ENCODE measurements around the gene HOXB2. TPM values are rescaled to one million over a fixed set of nuclear protein-coding genes. Genes with fewer than 3 reads are reported as not detected.

Gene HOXB2
- total and polyA plus RNA-seq, 9 of the 15 experiments (the other 6 are each of a cell fraction or from before 2014, with no cell fraction given), result 2.1 to 97.7 (median 21.2) TPM

DNA sequence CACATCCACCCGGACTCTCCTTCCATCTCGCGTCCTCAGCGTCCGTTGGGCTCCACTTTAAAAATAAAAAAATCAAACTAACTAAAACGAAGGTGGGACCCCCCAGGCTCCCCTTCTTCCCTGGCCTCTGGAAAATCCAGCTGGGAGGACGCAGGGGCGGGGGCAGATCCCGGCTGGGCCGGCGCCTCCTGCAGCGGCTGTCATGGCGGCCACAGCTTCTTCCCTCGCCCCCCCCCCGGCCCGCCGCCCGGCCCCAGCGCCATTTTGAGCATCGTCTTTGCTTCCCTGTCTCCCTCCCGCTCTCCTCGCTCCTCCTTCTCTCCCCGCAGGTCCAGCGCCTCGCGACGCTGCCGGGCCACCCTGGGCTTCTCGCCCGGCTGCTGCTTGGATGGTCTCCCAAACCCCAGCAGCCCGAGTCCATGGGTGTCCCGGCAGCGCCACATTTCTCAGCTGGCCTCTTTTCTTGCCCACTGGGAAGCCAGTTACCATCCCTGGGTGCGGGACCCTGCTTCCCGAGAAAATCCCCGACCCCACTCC, 3.3 kb downstream of the HOXB2 start (continued):
- TF ChIP-seq THAP12 (CRISPR knock-in tag; IDR thresholded peaks at IDR 0.05) (no peak), TEAD1 (CRISPR knock-in tag; IDR thresholded peaks at IDR 0.05) (peak in 1 of 2 experiments; percentile 53; a peak in 1 of 4 replicates), CBFB (CRISPR knock-in tag; IDR thresholded peaks at IDR 0.05) (no peak), ZNF584 (CRISPR knock-in tag; IDR thresholded peaks at IDR 0.05; ENCODE audit: low read depth) (no peak; the same call in 1 of the 2 replicates), CREB3L1 (IDR thresholded peaks at IDR 0.05; ENCODE audit: borderline replicate concordance, low read depth) (no peak), RFX1 (IDR thresholded peaks at IDR 0.05) (no peak), ATF3 (IDR thresholded peaks at IDR 0.05) (no peak), ATF3 (CRISPR knock-in tag; conservative IDR thresholded peaks at IDR 0.05) (no peak), EGR1 (conservative IDR thresholded peaks at IDR 0.05) (no peak), ZNF639 (CRISPR knock-in tag; conservative IDR thresholded peaks at IDR 0.05 in 1 of 2, IDR thresholded peaks at IDR 0.05 in 1 of 2) (no peak), E2F1 (CRISPR knock-in tag; IDR thresholded peaks at IDR 0.05) (no peak), PHB (CRISPR knock-in tag; IDR thresholded peaks at IDR 0.05) (0 out of 2 replicates have a peak, but pooled peaks have one; percentile 18), ZEB2 (IDR thresholded peaks at IDR 0.05) (no peak), NFIC (IDR thresholded peaks at IDR 0.05) (0 out of 2 replicates have a peak, but pooled peaks have one; percentile 2), KLF16 (IDR thresholded peaks at IDR 0.05) (no peak), TBP (optimal IDR thresholded peaks at IDR 0.05; ENCODE audit: low read depth, low read length) (no peak), XRCC5 (IDR thresholded peaks at IDR 0.05; ENCODE audit: low read depth, low read length) (no peak), PTBP1 (IDR thresholded peaks at IDR 0.05; ENCODE audit: low read depth, low read length) (no peak), LCOR (CRISPR knock-in tag; IDR thresholded peaks at IDR 0.05) (no peak), ZNF175 (CRISPR knock-in tag; IDR thresholded peaks at IDR 0.05; ENCODE audit: low read depth) (no peak), ZC3H11A (IDR thresholded peaks at IDR 0.05; ENCODE audit: low read depth, low read length) (no peak), HNRNPUL1 (IDR thresholded peaks at IDR 0.05; ENCODE audit: low read length) (no peak), NCOA4 (IDR thresholded peaks at IDR 0.05; ENCODE audit: partially characterized antibody) (no peak)
